Gastroesophageal sphincter (tissue), 3 donors: ENCODE data around the gene CNP.

Experiments
- CTCF ChIP-seq, 4 experiments: fragments of 200-600 bp in 2 of 4; fragments of 450-650 bp in 2 of 4; sonication (generic) in 1 of 4; IDR thresholded peaks; one replicate each; pipeline ENCODE4 v1.5.1; 2017 to 2019; ENCODE audit warnings: antibody characterized with exemption in 4 of 4, mild to moderate bottlenecking in 2 of 4, moderate library complexity in 2 of 4
- POLR2A ChIP-seq, 2 donors: fragments of 450-650 bp; IDR thresholded peaks; one replicate each; pipeline ENCODE4 v1.6.1; 2017; ENCODE audit warnings: antibody characterized with exemption in 2 of 2, mild to moderate bottlenecking in 2 of 2, moderate library complexity in 1 of 2
- POLR2AphosphoS5 ChIP-seq: sonication (generic); formaldehyde crosslinking; IDR thresholded peaks from one replicate; pipeline ENCODE4 v1.6.1; 2017; ENCODE audit warnings: antibody characterized with exemption

DNA sequence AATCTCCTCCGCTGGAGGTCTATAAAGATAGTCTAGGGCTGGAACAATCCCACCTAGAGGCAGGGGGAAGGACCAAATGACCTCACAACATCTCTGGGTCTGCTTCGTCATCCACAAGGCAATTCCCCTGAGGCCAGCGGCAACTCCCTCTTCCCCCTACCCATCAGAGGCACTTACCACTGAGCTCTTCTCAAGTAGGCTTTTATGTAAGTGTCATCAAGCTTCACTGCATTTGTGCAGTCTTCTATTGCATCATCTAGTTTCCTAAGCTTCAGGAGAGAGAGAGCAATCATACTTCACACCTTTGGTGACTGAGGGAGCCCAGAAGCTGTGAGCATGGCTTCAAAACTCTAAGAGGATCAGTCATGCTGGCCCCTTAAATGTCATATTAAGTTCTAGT, 21.0 kb downstream of the CNP start:
- TF ChIP-seq POLR2AphosphoS5 (no peak), CTCF (IDR thresholded peaks at IDR 0.05) (no peak), POLR2A (IDR thresholded peaks at IDR 0.05) (no peak)
